NCI-H146 (cell line): ENCODE data around the gene OTOG.

Source experiments
- DNase-seq: peaks from one replicate; lab custom pipeline; 2025; lab: John Stamatoyannopoulos, UW

Gene OTOG

DNA sequence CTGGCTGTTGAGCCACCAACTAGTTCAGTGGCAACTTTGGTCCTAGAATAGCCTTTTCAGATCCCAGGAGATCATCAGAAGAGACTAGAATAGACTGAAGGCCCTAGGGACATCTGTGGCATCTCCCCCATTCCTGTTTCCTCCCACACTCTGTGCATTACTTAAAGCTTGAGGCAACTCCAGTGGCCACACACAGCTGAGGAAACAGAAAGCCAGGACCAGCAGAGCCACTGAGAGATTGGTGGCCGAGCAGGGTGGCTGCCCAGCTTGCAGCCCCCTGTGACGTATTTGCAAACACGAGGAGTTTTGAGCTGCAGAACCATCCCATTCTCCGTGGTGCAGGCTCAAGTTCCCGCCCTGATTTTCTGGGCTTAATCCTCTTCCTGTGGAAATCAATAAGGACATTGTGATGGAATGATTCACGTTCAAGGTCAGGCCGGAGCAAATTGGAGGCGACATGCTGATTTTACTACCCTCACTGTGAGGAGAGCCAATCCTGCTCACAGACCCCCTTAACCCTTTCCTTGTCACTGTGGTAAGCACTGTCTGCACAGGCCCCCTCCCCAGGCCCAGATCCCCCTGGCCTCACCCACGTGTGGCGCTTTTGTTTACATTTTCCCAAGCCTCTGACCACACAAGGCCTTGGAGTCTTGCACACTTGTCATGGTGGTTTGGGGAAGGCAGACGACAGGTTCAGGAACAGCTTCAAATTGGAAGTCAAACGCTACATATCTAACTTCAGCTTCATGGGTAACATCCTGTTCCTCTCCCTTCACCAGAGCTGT is 103.3 kb downstream of the OTOG start:
- DNase-seq = no peak

DNA sequence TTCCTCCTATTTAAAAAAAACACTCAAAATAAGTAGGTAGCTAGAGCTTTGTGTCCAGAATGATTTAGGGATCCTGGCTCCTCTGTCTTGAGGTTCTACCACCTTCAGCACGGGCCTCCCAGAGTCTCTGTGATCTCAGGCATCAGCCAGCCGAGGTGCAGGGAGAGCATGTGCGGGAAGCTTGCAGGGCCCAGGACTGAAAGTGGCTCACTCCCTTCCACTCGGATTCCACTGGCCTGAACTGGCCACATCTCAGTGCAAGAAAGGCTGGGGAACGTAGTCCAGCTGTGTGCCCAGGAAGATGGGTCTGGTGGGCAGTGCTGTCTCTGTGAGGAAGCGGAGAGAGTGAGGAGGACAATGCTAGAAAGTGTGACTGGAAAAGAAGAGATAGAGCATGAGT is 104.0 kb downstream of the OTOG start:
- no peak for DNase-seq

DNA sequence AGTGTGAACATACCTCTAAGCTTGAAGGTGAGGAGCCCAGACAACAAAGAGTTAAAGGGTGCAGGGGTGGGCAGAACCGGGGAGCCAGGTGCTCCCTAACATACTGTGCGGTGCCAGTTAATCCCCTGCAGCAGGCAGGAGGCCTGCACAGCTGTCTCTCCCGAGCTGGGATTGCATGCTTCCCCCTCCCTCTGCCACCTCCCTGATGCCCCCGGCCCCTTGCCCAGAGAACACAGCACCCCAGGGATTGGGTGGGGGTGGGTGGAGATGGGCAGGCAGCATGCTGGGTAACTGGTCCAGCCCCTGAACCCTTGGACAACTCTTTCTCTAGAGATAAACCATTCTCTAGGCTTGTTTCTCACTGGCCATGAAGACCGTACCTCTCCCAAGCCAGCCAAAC is 104.6 kb downstream of the OTOG start:
- DNase-seq = no peak

DNA sequence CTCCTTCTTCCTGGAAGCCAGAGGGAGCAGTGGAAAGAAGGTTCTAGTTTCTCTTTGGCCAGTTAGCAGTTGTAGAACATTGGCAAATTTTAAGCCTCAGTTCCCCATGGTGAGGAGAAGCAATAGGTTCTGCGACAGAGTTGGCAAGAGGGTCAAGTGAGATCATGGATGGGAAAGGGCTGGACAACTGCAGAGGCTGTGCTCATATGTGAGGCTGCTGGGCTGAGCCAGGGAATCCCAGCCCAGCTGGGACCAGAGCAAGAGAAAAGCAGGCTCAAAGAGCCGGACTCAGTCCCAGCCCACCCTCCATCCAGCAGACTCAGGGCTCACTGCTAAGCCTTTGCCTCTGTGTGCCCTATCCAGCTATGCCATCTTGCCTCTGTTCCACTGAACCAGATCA is 105.5 kb downstream of the OTOG start:
- no peak for DNase-seq

DNA sequence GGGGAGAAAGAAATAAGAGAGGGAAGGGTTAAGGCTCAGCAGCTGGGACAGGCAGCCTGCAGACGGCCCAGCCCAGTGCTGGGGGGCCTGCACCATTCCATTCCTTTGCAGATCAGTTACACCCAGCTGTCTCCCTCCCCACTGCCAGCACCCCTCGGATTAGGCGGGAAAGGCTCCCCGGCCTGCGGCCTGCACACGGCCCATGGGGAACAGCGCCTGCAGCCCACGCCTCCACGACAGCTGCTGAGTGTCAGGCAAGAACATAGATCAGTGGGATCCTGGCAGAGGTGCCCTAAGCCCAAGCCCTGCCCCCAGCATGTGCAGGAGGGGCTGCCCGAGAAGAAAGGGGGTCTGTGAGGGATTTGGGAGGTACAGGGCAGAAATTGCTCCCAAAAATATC is 106.6 kb downstream of the OTOG start:
- DNase-seq = no peak

DNA sequence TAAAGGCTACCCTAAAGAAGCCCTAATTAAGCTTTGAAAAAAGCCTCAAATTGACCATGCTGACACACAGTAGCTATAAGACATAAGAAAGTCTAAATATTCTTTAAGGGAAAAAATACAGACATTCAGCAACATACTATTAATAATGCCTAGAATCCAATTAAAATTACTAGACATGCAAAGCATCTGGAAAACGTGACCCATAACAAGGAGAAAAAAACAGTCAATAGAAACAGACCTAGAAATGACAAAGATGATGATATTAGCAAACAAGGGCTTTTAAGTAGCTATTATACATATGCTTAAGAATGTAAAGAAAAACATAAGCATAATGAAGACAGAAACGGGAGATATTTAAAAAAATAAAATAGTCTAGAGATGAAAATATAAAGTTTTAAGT is 108.6 kb downstream of the OTOG start:
- no peak for DNase-seq

DNA sequence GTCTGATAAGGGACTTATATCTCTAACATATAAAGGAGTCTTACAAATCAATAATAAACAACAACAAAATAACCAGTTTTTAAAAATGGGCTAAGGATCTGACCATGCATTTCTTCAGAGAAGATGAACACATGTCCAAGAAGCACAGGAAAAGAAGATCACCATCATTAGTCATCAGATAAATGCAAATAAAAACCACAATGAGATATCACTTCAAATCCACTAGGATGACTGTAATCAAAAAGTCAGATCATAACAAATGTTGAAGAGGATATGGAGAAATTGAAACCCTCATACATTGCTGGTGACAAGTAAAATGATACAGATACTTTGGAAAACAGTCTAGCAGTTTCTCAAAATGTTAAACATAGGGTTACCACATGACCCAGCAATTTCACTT is 111.2 kb downstream of the OTOG start:
- no peak for DNase-seq

DNA sequence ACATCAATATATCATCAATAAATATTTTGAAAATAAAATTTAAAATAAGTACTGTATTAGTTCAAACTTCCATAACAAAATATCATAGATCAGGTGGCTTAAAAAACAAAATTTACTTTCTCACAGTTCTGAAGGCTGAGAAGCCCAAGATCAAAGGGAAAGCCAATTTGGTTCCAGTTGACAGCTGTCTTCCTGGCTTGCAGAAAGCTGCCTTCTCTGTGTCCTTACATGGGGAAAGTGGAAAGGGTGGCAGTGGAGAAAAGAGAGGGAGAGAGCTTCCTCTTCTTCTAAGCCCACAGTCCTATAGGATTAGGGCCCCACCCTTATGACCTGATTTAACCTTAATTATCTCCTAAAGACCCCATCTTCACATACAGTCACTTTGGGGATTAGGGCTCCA is 121.1 kb downstream of the OTOG start:
- no peak for DNase-seq

DNA sequence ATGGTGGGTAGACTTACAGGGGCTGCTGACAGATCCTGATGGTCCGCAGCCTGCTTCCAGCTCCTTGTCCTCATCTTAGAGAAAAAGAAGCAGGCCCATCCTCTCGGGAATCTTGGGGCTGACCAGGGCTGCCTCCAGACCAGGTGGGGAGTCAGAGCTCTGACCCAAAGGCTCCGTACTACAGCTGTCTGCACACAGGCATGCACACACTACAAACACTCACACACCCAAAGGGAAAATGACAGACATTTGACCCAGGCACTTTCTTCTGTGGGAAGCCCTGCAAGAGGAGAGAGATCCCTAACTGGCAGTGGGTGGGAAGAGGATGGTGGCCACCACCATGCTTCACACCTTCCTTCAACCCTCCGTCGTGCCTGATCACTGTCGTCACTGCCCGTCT is 125.4 kb downstream of the OTOG start:
- DNase-seq = no peak

DNA sequence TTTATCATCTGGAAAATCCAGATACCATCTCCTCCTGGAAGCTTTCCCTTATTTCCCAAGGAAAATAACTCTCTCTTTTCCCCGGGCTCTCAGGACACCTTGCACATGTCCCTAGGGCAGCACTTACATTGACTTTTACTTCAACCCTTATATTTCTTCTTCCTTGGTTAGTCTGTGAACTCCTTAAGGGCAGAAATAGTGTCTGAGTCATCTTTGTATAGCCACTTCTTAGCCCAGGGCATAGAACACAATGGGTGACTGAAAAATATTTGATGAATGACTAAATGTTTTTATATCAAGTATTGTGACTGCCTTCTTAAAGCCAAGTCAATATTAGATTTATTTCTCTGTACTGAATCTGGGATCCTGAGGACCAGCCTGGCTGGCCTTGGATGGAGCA is 126.9 kb downstream of the OTOG start:
- DNase-seq = no peak

DNA sequence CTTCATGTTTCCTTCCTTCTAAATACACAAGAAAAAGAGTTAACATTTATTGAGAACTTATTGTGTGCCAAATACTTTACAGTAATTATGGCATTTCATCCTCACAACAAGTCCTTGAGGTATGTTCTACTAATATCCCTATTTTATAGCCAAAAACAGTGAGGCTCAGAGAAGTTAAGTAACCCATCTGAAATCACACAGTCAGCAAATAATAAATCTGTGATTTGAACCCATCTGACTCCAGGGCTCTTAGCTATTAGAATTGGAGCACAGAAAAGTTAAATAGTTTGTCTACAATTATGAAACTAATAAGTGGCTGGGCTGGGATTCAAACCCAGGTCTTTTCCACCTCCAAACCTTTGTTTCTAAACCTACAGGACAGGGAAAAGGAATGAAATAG is 135.8 kb downstream of the OTOG start:
- no peak for DNase-seq

DNA sequence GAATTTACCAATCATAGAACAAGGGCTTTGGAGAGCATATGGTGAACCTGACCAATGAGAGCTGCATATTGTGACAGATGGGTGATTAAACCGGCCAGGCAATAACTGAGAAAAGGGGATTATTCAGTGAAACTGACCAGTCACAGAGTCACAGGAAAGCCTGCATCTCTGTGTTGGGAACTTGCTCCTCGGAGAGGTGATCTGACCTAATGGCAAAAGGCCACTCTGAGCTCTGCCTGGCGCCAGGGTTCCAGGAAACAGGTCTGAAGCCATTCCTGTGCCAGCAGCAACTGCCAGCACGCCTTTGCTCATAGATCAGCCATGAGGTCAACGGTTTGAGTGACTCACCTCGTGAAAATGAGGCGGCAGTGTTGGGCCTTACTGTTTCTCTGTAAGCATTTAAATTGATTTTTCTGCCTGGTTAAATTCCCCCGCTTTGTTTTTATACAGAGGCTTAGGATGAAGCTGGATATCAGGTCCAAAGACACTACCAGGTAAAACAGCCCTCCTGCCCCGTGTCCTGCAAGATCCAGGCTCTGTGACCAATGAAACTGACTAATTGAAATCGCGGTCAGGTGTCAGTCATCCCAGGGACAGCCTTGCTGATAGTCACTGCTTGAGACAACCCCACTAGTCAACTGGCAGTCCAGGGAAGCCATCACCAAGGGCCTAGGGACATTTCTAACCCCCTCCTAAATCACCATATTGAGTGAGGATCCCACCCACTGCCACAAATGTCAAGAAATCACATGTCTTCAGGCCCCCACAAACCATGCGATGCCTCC is 136.5 kb downstream of the OTOG start:
- no peak for DNase-seq

DNA sequence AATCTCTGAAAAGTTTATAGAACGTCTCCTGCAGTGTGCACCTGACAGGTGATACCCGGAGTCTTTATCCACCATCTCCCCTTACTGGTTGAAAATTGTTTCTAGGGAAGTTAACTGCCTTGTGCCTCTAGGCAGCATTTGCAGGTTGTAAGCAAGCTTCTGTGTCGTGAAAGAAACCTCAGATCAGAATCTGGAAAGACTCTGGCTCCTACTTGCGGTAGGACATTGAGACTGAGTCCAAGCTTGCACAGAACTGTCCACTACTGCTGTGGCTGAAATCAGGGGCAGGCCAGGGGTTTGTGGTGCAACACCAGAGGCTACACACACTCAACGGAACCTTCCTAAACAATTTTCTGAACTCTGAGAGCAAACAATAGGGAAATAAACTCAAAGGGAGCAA is 137.5 kb downstream of the OTOG start:
- no peak for DNase-seq

DNA sequence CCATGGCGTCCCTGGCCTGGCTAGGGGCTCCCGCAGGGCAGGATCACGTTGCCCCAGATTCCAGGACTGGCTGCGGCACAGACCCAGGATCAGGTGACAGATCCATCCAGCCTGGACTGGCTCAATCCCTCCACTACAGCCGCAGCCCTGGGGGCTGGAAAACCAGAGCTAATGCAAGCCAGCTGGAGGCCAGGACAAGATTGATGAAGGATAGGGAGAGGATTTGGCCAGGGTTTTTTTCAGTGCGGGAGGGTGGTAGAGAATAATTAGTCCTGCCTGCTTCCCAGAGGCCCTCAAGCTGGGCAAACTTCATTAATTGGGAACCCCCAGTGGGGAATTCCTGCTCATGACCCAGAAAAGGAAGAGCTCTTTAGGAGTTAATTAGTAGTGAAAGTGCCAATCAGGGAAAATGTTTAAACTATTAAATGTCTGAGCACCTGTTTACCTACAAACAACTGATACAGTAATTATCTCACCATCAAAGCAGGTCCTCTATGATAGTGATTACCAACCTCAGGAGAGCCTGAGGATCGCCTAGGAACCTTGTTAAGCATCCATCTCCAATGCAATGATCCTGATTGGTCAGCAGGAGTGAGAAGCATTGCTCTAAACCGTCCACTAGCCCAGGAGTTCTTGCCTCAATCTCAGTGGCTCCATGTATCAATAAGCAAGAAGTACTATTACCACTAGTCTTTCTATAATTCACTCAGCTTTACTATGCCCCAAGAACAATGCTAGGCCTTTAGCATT is 139.3 kb downstream of the OTOG start:
- peak; percentile 70 for DNase-seq

DNA sequence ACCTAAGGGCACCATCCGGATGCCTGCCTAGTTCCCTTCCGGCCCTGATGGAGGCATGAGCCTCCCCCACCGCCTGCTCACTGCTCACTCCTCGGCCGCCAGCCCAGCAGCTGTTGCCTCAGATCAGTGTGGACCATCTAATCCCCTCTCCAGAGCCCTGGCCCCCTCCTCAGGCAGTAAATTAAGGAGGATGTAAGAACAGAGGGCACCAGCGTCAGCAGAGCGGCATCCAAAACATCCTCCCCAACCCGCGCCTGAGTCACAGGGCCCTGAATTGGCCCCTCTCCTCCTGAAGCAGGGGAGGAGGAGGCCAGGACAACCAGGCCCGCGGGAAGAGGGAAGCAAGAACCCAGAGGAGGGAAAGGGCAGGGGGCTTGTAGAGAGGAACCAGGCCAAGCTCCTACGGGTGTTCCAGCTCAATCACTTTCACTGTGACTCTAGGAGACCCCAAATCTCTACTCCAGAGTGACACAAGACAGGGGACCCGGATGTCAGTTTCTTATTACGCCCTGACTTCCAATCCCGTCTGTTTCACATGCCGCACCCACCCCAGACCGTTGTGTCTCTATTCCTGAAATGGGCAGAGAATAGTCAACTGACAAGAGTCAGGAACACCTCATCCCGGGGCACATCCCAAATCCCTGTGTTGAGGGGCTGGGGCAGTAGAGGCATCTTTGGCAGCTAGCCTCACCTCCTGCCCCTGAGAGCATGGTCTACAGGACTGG is 141.0 kb downstream of the OTOG start:
- no peak for DNase-seq

DNA sequence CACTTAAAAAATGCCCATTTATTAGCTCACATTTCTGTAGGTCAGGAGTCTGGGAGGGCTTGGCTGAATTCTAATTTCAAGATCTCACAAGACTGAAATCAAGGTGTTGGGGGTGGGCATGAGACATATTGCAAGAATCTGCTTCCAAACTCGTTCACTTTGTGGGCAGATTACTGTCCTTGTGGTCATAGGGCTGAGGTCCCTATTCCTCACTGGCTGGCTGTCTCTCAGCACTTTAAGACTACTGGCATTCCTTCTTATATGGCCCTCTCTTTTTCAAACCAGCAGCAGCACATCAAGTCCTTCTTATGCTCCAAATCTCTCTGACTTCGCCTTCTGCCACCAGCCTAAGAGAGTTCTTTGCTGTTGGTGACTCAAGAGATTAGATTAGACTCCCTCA is 144.5 kb downstream of the OTOG start:
- DNase-seq = no peak

DNA sequence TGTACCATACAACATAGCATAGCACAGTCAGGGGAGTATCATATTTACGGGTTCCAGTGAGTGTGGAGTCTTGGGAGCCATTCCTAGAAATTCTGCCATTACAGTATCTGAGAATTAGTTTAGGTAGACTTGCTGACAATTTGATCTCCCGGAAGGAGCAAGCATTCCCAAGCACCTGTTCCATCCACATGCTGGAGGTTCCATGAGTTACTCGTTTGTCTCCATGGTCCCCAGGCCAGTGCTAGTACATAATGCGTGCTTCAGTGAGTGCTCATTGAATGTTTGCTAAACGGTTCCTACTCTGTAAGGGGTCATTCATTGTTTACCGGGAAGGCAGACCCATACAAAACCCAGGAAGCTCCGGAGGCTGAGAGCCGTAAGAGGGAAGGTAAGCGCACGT is 144.9 kb downstream of the OTOG start:
- DNase-seq = peak; percentile 40

DNA sequence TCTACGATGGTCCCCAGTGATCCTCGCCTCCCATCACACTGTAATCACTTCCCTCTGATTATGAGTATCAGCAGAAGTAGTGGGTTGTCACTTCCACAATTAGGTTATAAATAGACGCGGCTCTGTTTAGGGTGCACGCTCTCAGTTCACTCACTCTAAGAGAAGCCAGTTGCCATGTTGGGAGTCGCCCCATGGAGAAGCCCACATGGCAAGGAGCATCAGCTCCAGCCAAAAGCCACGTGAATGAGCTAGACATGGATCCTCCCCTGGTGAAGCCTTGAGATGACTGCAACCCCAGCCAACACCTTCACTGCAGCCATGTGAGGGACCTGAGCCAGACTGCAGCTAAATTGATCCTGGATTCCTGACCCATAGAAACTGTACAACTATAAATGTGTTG is 145.9 kb downstream of the OTOG start:
- no peak for DNase-seq

DNA sequence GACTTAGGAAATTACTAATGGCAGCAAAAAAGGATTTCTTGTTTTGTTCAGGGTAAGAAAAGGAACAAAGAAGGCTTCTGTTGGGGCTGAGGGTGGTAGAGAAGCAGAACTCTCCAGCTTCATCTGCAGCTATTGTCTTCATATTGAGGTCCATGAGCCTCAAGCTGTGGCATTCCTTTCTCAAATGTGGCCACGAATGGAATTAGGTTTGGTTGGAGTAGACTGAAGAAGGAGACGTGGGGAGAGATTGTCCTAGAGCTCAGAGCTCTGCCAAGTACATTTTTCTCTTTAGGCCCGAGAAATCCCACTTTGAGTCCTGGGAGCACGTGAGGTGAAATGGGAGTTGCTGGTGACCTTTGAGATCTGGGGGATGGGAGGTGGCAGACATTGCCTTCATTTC is 146.5 kb downstream of the OTOG start:
- DNase-seq = no peak

DNA sequence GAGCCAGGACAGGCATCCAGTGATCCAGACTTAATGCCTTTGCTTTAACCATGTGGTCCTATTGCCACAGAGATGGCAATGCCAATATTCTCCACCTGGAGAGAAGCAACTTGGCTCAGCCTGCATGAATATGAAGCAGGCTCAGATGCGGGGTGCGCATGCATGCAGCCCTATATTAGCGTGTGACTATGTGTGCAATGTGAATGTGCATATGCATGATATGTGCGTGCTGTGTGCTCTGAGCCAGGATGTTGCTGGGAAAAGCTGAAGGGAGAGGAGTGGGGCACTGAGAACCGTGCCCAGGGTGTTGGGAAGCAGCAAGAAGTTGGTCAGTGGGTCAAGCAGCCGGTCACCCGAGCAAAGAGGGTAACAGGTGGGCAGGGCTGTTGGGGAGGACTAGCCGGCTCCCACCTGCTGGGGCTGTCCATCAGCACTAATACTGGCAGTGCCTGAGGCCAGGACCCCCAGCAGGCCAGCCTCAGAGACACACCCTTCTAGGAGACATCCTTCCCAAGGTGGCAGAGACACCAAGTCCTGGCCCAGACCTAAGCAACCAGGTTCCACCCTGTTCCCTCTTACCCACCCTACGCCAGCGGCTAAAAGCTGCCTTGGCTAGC is 147.5 kb downstream of the OTOG start:
- DNase-seq = no peak

DNA sequence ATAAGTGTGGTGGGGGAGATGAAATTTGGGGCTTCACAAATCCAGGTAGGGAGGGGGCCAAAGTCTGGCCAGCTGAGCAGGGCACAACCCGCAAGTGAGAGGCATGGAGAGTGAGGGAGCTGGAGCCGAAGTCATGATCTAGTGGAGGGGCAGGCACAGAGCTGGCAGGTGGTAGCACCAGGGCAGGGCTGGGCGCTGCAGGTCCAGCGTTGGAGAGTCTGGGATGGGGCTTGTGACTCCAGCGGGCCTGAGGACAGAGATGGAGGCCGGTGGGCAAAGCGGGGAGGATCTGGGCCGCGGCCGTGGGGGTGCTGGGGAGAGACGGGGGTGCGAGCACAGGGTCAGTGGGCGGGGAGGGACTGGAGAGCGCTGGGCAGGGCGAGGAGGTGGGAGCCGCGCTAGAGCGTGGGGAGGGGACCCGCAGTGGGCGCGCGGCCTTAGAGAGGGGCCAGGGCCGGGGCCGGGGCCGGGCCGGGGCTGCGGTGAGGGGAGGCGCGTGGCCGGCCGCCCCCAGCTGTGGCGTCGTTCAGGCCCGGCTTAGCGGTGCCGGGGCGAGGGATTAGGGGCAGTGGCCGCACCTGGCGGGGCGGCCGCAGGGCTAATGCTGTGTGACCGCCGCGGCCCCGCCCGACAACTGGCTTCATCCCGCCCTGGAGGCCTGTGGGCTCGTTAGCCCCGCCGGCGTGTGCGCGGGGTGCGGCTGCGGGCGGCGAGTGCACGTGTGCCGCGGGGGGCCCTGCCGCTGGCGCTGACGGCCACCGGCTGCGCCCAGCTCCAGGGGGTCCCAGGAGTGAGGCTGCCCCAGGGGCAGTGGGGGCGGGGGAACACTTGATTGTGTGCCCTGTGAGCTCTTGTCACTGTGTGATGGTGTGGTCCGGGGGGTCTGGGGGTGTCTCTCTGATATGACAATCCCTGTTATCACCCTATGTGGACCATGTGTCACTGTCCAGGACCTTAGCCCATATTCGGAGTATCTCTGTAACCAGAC is 148.7 kb downstream of the OTOG start:
- DNase-seq = peak; percentile 53
